Osteoblast (primary cell): Measurements from ENCODE around the gene SMIM13. TPM values are rescaled to one million over a fixed set of nuclear protein-coding genes. Genes with fewer than 3 reads are reported as not detected.

ENCODE experiments used
- DNase-seq: peaks from one replicate; pipeline ENCODE4 v3.0.0; 2011; ENCODE audit warnings: low spot score, mixed read lengths; ENCODE audit not compliant: insufficient read length; ENCODE audit errors: missing footprints
- H2AFZ ChIP-seq: 2 replicates; pipeline ENCODE4 v1.6.0; 2011; ENCODE audit warnings: mild to moderate bottlenecking, low read length
- H3K27ac ChIP-seq: 2 replicates; pipeline ENCODE4 v1.5.1; 2011; ENCODE audit warnings: mild to moderate bottlenecking, low read depth, low read length, moderate library complexity
- H3K27me3 ChIP-seq: 2 replicates; pipeline ENCODE4 v1.6.0; 2012; ENCODE audit warnings: mild to moderate bottlenecking, control low read depth, inconsistent platforms, low read length, moderate library complexity; ENCODE audit not compliant: insufficient read depth
- H3K36me3 ChIP-seq: 2 replicates; pipeline ENCODE4 v1.5.1; 2011; ENCODE audit warnings: mild to moderate bottlenecking, low read length, control low read depth, moderate library complexity; ENCODE audit not compliant: insufficient read depth
- H3K4me1 ChIP-seq: 2 replicates; pipeline ENCODE4 v1.5.1; 2011; ENCODE audit warnings: mild to moderate bottlenecking, low read length, control low read depth, moderate library complexity; ENCODE audit not compliant: insufficient read depth
- H3K4me2 ChIP-seq: 2 replicates; pipeline ENCODE4 v1.6.0; 2011; ENCODE audit warnings: mild to moderate bottlenecking, low read length; ENCODE audit not compliant: insufficient read depth
- H3K4me3 ChIP-seq: fragments of 200-600 bp; sonication (generic); 3 replicates; pipeline ENCODE4 v1.5.1; 2012; ENCODE audit warnings: mild to moderate bottlenecking, low read length, inconsistent platforms; ENCODE audit not compliant: insufficient read depth
- H3K79me2 ChIP-seq: 2 replicates; pipeline ENCODE4 v1.6.0; 2012; ENCODE audit warnings: mild to moderate bottlenecking, low read length, control low read depth, inconsistent platforms; ENCODE audit not compliant: insufficient read depth
- H3K9me3 ChIP-seq: 2 replicates; pipeline ENCODE4 v1.5.1; 2011; ENCODE audit warnings: low read depth, low read length, control low read depth
- H4K20me1 ChIP-seq: 2 replicates; pipeline ENCODE4 v1.6.0; 2012; ENCODE audit warnings: mild to moderate bottlenecking, low read length, control low read depth; ENCODE audit not compliant: insufficient read depth
- total RNA-seq: library from RNA; depleted of rRNA; stranded (reverse); fragments of >200 nt; gene quantifications from 2 replicates; pipeline ENCODE4 v1.2.3, GENCODE V29; 2012
- TF ChIP-seq, protein P1 (sequence below): IDR thresholded peaks from 2 replicates; pipeline ENCODE4 v1.5.1; 2011; ENCODE audit warnings: mild to moderate bottlenecking, low read depth, low read length, moderate library complexity; ENCODE audit errors: extremely low read depth

The SMIM13 gene
- total RNA-seq, 1 donor = 8.3 TPM

DNA sequence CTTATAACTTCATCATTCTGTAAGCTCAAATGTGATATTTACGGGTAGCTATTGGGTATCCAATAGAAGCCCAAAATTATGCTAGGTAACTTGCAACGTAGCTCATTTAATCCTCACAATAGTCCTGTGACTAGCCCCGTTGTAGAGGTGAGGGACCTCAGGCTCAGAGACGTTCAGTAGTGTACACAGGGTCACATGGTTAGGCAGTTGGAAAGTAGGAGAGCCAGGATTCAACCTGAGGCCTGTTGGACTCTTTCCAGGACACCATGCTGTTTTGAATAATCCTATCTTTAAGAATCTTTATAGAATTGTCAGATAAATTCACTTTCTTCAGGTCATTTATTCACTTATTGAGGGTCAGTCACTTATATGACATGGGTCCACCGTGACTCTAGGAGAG lies 40.3 kb upstream of the SMIM13 start:
- no peak overlapping the region for H3K27ac ChIP-seq
- no peaks in the 10 kb centered on the region for H3K27me3 ChIP-seq
- H3K4me3 ChIP-seq = no peak overlapping the region
- no peak overlapping the region for H2AFZ ChIP-seq
- H3K4me1 ChIP-seq = no peaks in the 10 kb centered on the region
- no peaks in the 10 kb centered on the region for H3K79me2 ChIP-seq
- H3K4me2 ChIP-seq = no peak overlapping the region
- no peaks in the 10 kb centered on the region for H3K36me3 ChIP-seq
- TF ChIP-seq, protein P1, sequence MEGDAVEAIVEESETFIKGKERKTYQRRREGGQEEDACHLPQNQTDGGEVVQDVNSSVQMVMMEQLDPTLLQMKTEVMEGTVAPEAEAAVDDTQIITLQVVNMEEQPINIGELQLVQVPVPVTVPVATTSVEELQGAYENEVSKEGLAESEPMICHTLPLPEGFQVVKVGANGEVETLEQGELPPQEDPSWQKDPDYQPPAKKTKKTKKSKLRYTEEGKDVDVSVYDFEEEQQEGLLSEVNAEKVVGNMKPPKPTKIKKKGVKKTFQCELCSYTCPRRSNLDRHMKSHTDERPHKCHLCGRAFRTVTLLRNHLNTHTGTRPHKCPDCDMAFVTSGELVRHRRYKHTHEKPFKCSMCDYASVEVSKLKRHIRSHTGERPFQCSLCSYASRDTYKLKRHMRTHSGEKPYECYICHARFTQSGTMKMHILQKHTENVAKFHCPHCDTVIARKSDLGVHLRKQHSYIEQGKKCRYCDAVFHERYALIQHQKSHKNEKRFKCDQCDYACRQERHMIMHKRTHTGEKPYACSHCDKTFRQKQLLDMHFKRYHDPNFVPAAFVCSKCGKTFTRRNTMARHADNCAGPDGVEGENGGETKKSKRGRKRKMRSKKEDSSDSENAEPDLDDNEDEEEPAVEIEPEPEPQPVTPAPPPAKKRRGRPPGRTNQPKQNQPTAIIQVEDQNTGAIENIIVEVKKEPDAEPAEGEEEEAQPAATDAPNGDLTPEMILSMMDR = no peak
- no peaks in the 10 kb centered on the region for H3K9me3 ChIP-seq
- DNase-seq = no peak
- H4K20me1 ChIP-seq = no peaks in the 10 kb centered on the region

DNA sequence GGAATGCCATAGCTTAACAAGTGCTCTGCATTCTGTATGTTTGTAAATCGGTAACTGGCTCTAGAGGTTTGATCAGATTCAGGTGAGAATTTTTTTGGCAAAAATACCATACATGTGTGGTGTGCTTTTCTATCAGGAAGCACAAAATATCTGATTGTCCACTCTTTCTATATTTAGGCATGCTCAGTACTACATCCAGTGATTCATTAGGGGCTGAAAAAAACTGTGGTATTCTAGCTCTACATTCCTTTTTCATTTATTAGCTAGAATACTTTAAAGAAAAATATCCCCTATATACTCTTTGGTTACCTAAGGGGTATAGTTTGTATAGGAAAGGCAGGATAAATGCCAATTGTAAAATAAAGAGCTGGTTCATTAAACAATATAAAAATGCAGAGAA lies 38.9 kb upstream of the SMIM13 start:
- TF ChIP-seq, protein P1 = no peak
- no peak overlapping the region for H3K4me2 ChIP-seq
- no peaks in the 10 kb centered on the region for H3K27me3 ChIP-seq
- no peaks in the 10 kb centered on the region for H3K9me3 ChIP-seq
- no peak for DNase-seq
- no peaks in the 10 kb centered on the region for H3K36me3 ChIP-seq
- no peaks in the 10 kb centered on the region for H4K20me1 ChIP-seq
- H3K4me1 ChIP-seq = no peaks in the 10 kb centered on the region
- H3K27ac ChIP-seq = no peak overlapping the region
- no peak overlapping the region for H3K4me3 ChIP-seq
- no peak overlapping the region for H2AFZ ChIP-seq
- no peaks in the 10 kb centered on the region for H3K79me2 ChIP-seq

DNA sequence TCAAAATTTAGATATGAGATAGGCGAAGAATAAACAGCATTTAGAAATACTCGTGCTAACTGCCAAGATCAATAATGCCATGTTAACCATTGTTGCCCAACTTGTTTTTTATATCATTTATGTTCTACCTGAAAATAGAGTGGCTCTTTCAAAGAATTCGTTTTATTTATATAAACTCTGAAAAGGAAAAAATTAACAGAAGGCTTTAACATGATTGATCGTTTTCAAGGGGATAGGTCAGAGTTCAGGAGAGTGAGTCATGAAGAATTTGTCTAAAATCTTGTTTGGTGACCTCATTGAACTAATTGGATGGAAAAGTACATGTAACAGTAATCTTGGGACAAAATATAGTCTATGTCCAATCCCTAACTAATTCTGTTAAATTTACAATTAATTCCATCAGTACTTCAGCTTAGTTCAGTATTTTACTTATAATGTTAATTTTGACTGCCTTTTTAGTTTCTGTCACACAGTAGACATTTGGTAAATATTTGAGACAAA lies 38.5 kb upstream of the SMIM13 start:
- no peaks in the 10 kb centered on the region for H3K36me3 ChIP-seq
- H4K20me1 ChIP-seq = no peaks in the 10 kb centered on the region
- no peaks in the 10 kb centered on the region for H3K4me1 ChIP-seq
- H3K79me2 ChIP-seq = no peaks in the 10 kb centered on the region
- no peak overlapping the region for H3K4me3 ChIP-seq
- DNase-seq = no peak
- H3K27me3 ChIP-seq = no peaks in the 10 kb centered on the region
- no peak overlapping the region for H3K27ac ChIP-seq
- H3K9me3 ChIP-seq = no peaks in the 10 kb centered on the region
- H3K4me2 ChIP-seq = no peak overlapping the region
- no peak overlapping the region for H2AFZ ChIP-seq
- TF ChIP-seq, protein P1 = no peak

DNA sequence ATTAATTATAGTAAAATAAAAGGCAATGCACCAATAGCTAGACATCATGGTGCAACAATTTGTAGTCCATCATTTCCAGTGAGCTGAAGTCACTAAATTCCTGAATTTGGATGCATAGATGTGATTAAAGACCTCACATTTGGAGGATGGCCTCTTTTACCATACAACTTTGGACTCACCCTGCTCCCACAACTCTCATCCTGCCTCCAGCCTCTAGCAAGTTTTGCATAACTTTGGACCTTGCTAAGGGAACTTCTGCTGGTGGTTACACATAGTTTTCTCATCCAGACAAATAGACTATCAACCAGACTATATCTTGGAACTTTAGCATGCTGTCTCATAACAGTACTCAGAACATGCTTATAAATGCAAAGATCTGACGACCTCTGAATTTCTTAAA lies 36.8 kb upstream of the SMIM13 start:
- TF ChIP-seq, protein P1 = no peak
- Histone ChIP-seq H3K27me3 (no peaks in the 10 kb centered on the region), H3K4me3 (no peak overlapping the region)

More for the DNA sequence above, 36.8 kb upstream of the SMIM13 start:
- no peak for DNase-seq
- Histone ChIP-seq H3K4me1 (no peaks in the 10 kb centered on the region), H3K4me2 (no peak overlapping the region), H3K79me2 (no peaks in the 10 kb centered on the region), H4K20me1 (no peaks in the 10 kb centered on the region), H3K27ac (no peak overlapping the region), H3K9me3 (no peaks in the 10 kb centered on the region), H3K36me3 (no peaks in the 10 kb centered on the region), H2AFZ (no peak overlapping the region)
